Nephron (organoid): ENCODE results near the gene TNFSF10.
"Not testable (repeated sequence)": the region's sequence is repeated elsewhere in the genome, so short reads cannot be mapped to it uniquely, and the experiment has no call there.

Source experiments
- H3K27ac Mint-ChIP-seq, 3 experiments: 2 replicates each; pipeline ENCODE4 v1.8.0; 2020; ENCODE audit warnings: mixed read lengths in 3 of 3, mild to moderate bottlenecking in 2 of 3, moderate library complexity in 1 of 3
- H3K27me3 Mint-ChIP-seq: 2 replicates; pipeline ENCODE4 v1.8.0; 2021; ENCODE audit warnings: low read depth, mild to moderate bottlenecking, moderate library complexity, mixed read lengths
- H3K36me3 Mint-ChIP-seq: 2 replicates; pipeline ENCODE4 v1.8.0; 2020; ENCODE audit warnings: low read depth, mixed read lengths
- H3K4me1 Mint-ChIP-seq: 2 replicates; pipeline ENCODE4 v1.8.0; 2020; ENCODE audit warnings: mixed read lengths
- H3K4me3 Mint-ChIP-seq, 3 experiments: 2 replicates each; pipeline ENCODE4 v1.8.0; 2020; ENCODE audit warnings: mild to moderate bottlenecking in 3 of 3, mixed read lengths in 3 of 3, moderate library complexity in 2 of 3
- H3K9me3 Mint-ChIP-seq: 2 replicates; pipeline ENCODE4 v1.8.0; 2020; ENCODE audit warnings: mixed read lengths
- CTCF ChIP-seq, 3 experiments: fragments of 200-600 bp; sonication (generic); IDR thresholded peaks; one replicate each; pipeline ENCODE4 v1.5.0; 2021; ENCODE audit warnings: antibody characterized with exemption in 3 of 3; ENCODE audit not compliant: unreplicated experiment in 3 of 3

TNFSF10 gene

GRCh38 chr3:172528677-172529076 is 5.4 kb upstream of the TNFSF10 start:
- Mint-ChIP-seq H3K27me3 (no peaks in the 10 kb centered on the region), H3K4me1 (no peaks in the 10 kb centered on the region), H3K9me3 (no peaks in the 10 kb centered on the region), H3K27ac (no peak overlapping the region), H3K36me3 (no peaks in the 10 kb centered on the region), H3K4me3 (no peak overlapping the region)
- no peak for TF ChIP-seq CTCF (IDR thresholded peaks at IDR 0.05; ENCODE audit: unreplicated experiment in 3 of 3)

GRCh38 chr3:172527306-172527705 is 4.1 kb upstream of the TNFSF10 start:
- H3K4me1 Mint-ChIP-seq, result peaks cover 7% of the 10 kb centered on the region
- no peaks in the 10 kb centered on the region for H3K9me3 Mint-ChIP-seq
- no peaks in the 10 kb centered on the region for H3K27me3 Mint-ChIP-seq
- TF ChIP-seq CTCF (IDR thresholded peaks at IDR 0.05; ENCODE audit: unreplicated experiment in 3 of 3), result no peak
- no peaks in the 10 kb centered on the region for H3K36me3 Mint-ChIP-seq
- no peak overlapping the region for H3K4me3 Mint-ChIP-seq
- H3K27ac Mint-ChIP-seq, result no peak overlapping the region

GRCh38 chr3:172525116-172525613 is 1.9 kb upstream of the TNFSF10 start:
- Mint-ChIP-seq H3K9me3 (no peaks in the 10 kb centered on the region), H3K4me1 (peaks cover 7% of the 10 kb centered on the region), H3K27ac (no peak overlapping the region), H3K27me3 (no peaks in the 10 kb centered on the region), H3K4me3 (no peak overlapping the region), H3K36me3 (no peaks in the 10 kb centered on the region)
- no peak for TF ChIP-seq CTCF (IDR thresholded peaks at IDR 0.05; ENCODE audit: unreplicated experiment in 3 of 3)

GRCh38 chr3:172524611-172525010 is 1.4 kb upstream of the TNFSF10 start:
- no peaks in the 10 kb centered on the region for H3K9me3 Mint-ChIP-seq
- no peak overlapping the region for H3K27ac Mint-ChIP-seq
- H3K36me3 Mint-ChIP-seq, result no peaks in the 10 kb centered on the region
- H3K4me3 Mint-ChIP-seq, result no peak overlapping the region
- H3K27me3 Mint-ChIP-seq, result no peaks in the 10 kb centered on the region
- H3K4me1 Mint-ChIP-seq, result peaks cover 7% of the 10 kb centered on the region
- TF ChIP-seq CTCF (IDR thresholded peaks at IDR 0.05; ENCODE audit: unreplicated experiment in 3 of 3), result no peak

GRCh38 chr3:172521837-172522726 is 1.1 kb downstream of the TNFSF10 start:
- H3K4me3 Mint-ChIP-seq, result peak overlapping the region in 2 of 3 experiments; percentile 28 to 39
- H3K9me3 Mint-ChIP-seq, H3K4me1 Mint-ChIP-seq, H3K27me3 Mint-ChIP-seq, H3K36me3 Mint-ChIP-seq, H3K27ac Mint-ChIP-seq: not testable (repeated sequence)

- H3K27ac Mint-ChIP-seq, result no peak overlapping the region
- H3K4me1 Mint-ChIP-seq, result peaks cover 15% of the 10 kb centered on the region
- H3K4me3 Mint-ChIP-seq, result no peak overlapping the region
- H3K36me3 Mint-ChIP-seq, result no peaks in the 10 kb centered on the region
- no peaks in the 10 kb centered on the region for H3K27me3 Mint-ChIP-seq
- H3K9me3 Mint-ChIP-seq, result no peaks in the 10 kb centered on the region
- TF ChIP-seq CTCF (IDR thresholded peaks at IDR 0.05; ENCODE audit: unreplicated experiment in 3 of 3), result no peak
Observed at GRCh38 chr3:172520301-172520831, 2.9 kb downstream of the TNFSF10 start.
